Raji (cell line): ENCODE data around the gene OTP.

Experiments used
- POLR2A ChIP-seq: IDR thresholded peaks from 2 replicates; pipeline ENCODE4 v1.6.1; 2011; ENCODE audit warnings: low read depth, low read length, control low read depth; ENCODE audit not compliant: insufficient read depth

The OTP gene

DNA sequence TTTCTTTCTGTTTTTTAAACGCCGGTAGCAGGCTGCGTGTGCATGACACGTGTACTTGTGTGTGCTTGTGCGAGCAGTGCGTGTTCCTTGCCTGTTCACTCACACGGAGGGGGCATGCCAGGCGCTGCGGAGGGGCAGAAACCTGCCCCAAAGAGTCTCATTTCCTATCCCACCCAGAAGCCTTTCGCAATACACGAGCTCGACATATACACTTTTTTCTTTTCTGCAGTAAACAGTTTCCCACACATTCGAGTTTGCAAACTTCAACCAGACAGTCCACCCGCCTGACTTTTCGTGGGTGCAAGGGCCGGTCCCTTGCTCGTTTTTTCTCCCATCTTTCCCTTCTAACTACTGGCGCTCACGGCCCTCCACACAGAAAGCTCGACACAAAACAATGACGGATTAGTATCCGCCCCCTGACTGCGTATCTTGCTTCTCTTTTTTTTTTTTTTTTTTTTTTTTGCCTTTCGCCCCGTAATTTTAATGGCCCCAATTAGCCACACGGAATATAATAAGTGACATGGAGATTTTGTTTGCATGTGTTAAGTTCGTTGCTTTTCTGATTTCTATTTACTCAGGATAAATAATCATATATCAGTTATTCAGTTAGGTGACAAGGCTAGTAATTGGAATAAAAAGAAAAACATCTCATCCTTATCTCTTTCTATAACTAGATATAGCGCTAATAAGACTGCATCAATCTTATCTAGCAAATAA, 5.3 kb upstream of the OTP start:
- no peak for TF ChIP-seq POLR2A

DNA sequence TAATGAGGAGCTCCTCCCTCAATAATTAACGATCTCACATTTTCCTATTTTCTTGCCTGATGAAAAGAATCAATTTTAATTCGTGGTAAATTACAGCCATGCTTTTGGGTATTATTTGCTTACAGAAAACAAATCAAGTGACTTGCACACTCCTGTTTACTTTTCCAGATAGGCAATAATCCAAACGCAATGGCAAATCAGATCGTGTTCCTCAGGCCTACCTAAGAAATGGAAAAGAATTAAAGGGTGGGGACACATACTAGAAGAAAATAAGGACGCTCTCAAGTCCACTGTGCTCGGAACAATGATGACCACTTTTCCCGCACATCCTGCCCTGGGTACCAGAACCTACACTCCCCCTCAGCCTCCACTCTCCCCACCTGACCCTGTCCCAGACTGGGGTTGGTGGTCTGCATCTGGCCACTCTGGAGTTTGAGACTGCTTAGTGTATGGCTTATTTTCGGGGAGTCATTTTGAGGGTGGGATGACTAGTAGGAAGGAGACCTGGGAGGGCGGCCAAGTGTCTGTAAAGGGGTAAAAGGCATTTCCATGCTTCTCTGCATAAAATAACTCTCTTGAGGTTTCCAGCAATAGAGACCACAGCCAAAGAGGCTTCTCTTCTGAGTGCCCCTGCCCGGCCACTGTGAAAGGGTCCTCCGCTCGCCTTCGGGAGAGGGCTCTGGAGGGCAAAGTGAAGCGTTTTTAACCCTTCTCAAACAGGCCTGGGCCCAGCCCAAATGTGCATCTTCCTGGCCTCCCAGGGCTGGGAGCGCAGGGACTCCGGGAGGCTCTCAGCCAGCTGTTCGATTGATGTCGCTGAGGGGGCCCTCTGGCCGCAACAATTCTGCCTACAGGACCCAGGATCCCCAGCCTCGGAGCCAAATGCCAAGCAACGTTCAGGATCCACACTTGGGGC, 4.5 kb upstream of the OTP start:
- TF ChIP-seq POLR2A, result no peak

DNA sequence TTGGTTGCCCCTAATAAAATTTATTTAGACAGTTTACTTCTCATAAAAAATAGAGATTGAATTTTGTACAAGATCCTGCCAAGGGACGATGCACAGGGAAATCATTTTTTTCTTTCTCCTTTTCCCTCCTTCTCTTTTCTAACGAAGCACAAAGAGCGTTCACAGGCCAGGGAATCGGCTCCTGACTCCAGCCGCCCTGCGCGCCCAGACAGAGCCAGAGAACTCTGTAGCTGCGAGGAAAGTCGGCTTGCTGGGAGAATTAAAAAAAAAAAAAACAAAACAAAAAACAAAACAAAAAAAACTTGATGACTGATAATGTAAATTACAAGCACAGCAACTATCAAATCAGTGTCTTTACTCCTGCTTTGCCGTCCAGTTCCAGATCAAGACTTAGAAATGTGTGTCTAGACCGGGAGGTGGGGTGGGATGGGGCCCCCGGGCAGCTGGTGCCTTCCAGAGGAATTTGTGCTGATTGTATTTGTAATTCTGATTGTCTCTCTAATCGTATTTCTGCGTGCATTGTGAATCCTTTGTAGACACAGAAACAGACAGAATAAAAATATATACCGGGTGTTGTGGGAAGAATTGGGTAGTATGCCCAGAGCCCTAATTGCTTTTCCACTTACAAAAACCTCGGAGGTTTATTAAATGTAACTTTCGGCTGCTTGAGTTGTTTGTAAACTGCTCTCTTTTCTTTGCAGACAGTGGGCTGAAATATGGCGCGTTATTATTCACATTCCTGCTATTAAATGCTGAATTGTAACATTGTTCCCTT, 3.6 kb upstream of the OTP start:
- TF ChIP-seq POLR2A, result no peak

DNA sequence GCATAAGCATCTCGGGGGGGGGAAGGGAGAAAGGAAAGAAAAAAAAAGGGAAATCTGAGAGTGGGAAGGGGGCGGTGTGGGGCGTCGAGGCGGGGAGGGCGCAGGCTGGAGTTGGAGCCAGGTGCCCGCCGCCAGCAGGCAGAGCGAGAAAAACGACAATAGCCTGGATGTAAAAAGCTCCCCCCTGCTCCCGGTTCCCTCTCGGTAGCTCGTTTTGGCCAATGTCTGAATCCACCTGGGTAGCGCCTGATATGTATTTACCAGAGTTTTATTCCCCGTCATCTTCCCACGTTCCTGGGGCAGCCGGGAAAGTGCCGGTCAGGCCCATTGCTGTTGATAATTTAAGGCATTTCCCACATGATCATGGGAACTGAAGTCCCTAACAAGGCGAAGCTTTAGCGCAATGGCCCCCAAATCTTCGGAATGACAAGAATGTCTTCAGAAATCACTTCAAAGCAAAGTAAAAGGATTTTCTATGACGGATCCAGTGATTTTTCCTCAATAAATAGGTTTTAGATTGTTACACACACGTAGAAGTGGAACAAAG, 3.0 kb upstream of the OTP start:
- TF ChIP-seq POLR2A, result no peak

DNA sequence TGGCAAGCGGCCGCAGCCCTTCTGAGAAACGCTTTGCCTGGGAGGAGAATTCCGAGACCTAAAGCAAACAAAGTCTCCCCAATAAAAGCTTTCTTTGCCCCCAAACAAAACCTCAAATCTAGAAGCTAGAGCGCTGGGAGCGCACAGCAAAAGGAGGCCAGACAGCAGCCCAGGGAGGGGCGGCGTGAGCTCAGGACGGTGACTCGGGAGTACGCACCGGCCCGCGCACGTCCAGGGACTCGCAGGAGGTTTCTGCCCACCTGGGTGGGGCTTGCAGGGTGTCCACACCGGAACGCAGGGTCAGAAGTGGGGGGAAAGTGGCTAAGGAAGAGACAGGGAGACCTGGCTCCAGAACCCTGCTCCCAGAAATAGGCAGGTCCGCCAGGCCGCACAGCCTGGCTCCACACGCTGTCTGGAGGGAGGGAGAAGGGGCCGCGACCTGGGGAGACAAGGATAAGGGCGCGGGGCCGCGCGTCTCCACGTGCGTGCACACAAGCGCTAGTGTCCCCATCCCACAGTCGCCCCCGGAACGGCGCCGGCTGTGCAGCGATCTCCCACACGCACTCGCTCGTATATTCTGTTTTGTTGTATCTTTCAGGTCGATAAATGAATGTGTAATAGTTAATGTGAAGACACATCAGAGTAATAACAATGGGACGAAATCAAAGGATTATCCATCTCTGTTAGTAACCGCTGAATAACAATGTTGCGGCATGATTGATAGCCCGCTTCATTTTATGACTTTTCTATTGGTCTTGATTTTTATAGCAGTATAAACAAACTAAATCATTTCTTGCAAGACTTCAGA, 2.3 kb upstream of the OTP start:
- TF ChIP-seq POLR2A, result no peak

DNA sequence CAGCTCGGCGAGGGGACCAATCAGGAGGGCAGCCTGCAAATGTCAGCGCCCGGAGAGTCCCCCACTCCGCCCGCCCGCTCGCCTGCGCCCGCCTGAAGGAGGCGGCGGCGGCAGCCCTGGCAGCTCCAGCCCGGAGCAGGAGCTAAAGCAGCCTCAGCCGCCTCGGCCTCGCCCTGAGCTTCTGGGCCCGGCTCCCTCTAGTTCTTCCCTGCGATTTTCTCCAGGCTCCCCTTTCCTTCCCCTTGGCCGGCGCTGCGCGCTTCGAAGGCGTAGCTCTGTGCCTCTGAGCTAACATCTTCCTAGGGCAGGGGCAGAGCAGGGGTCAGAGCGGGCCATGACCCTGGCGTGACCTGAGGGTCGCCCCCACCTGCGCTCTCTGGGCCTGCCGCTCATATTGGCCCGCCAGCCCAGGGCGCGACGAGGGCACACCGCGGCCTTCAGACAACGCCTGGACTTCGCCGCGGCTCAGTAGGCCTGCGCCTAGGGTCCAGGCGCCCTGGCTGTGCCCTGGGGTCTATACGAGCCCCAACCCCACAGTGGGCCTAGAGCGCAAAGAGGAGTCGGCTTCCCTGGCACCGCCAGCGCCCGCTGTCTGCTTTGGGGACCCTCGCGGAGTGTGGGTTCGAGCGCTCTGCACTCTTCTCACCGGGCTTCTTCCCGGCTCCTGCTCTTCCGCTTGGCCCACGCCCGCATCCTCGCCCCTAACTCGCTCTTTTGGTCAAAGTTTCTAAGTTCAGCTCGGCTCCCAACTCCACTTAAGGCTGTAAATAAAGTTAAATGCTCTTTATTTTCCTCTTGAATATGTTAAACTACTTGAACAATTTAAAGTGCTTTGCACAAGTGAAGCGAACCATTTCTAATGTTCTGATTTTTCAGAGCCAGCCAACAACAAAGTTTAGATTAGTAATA, 504 bp upstream of the OTP start:
- no peak for TF ChIP-seq POLR2A

DNA sequence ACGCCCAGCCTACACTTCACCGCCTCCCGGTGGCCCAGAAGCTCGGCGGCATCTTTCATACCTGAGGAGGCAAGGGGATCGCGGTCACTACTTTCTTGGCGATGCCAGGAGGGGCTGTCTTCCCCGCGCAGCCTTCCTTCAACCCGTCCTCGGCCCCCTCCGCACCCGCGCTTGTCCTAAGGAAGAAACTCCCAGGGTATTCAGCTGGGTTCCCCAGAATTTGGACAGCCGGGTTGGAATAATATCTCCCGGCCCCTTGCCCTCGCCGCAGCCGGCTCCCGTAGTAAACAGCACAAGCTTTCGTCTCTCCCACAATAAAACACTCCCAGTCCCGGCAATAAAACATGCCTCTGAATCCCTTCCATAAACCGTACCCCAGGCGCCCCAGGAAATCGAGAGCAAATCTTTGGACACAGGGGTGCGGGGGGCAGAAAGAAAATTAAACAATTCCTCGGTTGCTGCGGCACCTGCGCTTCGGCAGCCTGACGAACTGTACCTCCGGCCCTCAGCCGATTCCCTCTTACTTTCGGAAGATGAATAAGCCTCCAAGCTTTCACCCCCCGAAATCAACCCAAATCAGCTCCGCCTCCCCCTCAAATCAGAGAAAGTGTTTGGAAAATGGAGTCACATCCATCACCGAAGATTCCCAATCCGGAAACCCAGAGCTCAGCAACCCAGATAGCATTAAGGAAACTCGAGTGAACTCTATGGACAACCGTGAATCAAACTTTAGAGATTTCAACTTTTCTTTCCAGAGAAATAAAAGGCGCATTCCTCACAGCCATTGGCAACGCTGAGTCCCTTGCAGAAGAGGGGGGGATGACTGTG, 1.1 kb downstream of the OTP start:
- TF ChIP-seq POLR2A, result no peak

DNA sequence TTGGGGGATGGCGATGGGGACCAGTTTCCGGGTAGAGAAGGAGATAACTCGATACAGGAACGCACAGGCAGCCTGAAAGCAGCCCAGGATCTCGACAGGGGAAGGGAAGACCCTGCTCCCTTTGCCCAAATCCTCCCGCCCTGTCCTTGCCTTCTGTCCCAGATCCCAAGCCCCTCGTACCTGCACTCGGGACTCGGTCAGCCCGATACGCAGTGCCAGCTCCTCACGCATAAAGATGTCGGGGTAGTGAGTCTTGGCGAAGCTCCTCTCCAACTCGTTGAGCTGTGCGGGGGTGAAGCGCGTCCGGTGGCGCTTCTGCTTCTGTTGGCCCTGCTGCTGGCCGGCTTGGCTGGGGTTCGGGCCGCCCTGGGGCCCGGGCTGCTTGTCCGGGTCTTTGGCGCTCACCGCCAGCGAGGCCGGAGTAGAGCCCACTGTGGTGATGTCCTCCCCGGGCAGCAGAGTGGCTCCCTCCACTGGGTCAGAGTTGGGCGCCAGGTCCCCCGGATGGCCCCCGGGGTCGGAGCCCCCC, 1.8 kb downstream of the OTP start:
- TF ChIP-seq POLR2A, result no peak

DNA sequence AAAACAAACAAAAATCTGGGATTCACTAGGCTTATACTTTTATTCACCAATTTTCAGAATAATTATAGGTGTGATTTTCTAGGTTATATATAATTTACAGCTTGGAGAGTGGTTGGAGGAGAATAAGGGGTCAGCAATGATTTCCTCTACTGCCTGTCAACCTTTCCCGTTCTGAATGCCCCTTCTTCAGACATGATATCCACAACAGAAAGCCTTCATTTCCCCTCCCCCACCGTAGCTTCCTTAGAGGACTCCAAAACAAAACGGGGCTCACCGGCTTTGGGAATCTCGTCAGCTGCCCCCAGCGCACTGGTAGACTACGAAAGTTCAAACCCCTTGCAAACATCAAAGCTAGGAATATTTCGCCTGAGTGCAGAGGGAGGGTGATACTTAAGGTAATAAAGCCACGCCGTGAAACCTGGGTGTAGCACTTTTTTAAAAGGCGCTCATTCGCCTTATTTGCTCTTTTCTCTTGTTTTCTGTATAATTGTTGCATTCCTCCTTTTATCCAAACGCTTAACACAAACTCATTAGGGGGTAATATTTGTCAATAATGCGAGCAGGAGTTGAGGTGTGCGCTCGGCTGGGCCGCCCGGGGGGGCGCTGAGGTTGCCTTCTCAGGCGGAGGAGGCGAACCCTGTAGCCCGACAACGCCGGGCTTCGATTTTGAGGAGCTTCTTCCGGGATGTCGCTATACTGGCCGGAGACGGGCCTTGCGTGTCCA, 2.4 kb downstream of the OTP start:
- TF ChIP-seq POLR2A, result no peak

DNA sequence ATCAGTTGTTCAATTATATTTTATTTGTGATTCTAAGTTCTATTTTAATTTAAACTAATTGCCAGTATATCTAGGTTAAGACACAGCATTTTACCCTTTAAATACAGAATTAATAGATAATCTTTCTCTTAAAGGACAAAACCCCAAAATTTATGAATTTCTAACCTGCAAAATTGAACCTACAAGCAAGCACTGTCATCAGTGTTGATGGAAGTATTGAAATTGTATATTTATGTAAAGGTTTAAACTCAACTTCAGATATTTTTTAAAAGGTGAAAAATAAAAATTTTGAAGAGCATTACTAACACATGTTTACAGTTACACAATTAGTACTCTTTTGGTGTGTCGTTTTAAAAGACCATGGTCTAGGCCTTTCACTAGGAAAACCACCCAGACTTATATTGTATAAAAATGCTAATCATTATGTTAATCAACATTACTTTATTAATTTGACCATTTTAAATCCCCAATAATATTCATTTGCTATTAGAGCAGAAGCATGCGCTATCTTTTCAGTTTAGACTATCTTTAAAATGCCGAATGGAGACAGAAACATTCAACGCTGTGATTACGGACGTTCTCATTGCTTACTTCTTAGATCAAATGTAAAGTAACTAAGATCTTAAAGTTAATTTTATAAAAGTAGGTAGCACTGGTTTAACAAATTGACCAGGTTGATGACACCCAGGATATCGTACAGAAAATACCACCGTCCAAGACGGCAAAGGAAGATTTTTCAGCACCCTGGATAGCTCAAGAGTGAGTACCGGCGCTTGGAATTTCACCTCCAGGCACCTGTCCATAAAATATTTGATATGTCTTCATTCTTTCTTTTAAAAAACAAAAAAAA, 3.2 kb downstream of the OTP start:
- TF ChIP-seq POLR2A, result no peak

DNA sequence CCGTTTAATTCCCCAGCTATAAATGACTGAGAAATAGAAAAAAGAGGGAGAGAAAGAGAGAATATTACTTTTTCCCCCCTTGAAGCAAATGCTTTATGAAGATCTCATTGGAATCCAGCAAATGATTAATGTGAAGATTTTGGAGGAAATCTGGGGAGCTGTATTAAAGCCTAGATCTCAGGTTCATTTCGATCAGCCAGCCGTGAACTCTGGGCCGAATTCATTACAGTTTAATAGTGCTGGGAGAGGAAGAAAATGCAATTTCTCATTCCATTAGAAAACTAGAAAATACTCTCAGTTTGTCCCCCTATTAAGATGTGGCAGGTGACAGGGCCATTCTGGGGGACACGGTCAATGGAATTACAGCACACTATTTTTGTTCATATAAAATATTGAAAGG, 4.8 kb downstream of the OTP start:
- TF ChIP-seq POLR2A, result no peak
